Testis (tissue), 3 donors: Measurements from ENCODE around the gene SCNN1A. TPM values are rescaled to one million over a fixed set of nuclear protein-coding genes. Genes with fewer than 3 reads are reported as not detected.

Experiments
- DNase-seq: peaks from one replicate; pipeline ENCODE4 v3.0.0-alpha.2; 2019
- H3K27ac ChIP-seq, 2 donors: fragments of 200-600 bp; sonication (generic); one replicate each; pipeline ENCODE4 v1.5.1; 2019
- H3K27me3 ChIP-seq: fragments of 200-600 bp; sonication (generic); one replicate; pipeline ENCODE4 v1.5.1; 2019
- H3K36me3 ChIP-seq: fragments of 200-600 bp; sonication (generic); one replicate; pipeline ENCODE4 v1.5.1; 2017; ENCODE audit warnings: low read depth; ENCODE audit errors: missing control alignments
- H3K4me1 ChIP-seq: fragments of 200-600 bp; sonication (generic); one replicate; pipeline ENCODE4 v1.5.1; 2019
- H3K4me3 ChIP-seq, 2 donors: fragments of 200-600 bp; sonication (generic); one replicate each; pipeline ENCODE4 v1.5.1; 2017 to 2019
- H3K9me3 ChIP-seq: fragments of 200-600 bp; sonication (generic); one replicate; pipeline ENCODE4 v1.5.1; 2017
- CTCF ChIP-seq, 3 experiments: fragments of 450-650 bp in 2 of 3; fragments of 200-600 bp in 1 of 3; sonication (generic) in 1 of 3; IDR thresholded peaks; one replicate each; pipeline ENCODE4 v1.5.1; 2016 to 2019; ENCODE audit warnings: antibody characterized with exemption in 3 of 3, mild to moderate bottlenecking in 2 of 3, moderate library complexity in 1 of 3
- POLR2A ChIP-seq: fragments of 450-650 bp; IDR thresholded peaks from one replicate; pipeline ENCODE4 v1.6.1; 2017; ENCODE audit warnings: antibody characterized with exemption, mild to moderate bottlenecking, moderate library complexity
- WGBS, 2 donors: methylation state at CpG; one replicate each; pipeline ENCODE4 v1.1.5; 2018; 5-methylcytosine and 5-hydroxymethylcytosine counted together
- intact Hi-C: fragments of 100-400 bp; cut with DNase I; formaldehyde crosslinking; loops from one replicate; pipeline ENCODE4 v1.15.1; 2023; ENCODE audit warnings: low total_unique reads
- polyA plus RNA-seq: library from polyadenylated mRNA; stranded (reverse); fragments of 350-450 nt; fragmentation: Illumina TruSeq; extraction: RNeasy Lipid Tissue Mini Kit (QIAGEN cat#74804); gene quantifications from one replicate; pipeline ENCODE4 v1.2.3, GENCODE V29; 2014; ENCODE audit warnings: low read depth, low replicate concordance; ENCODE audit not compliant: insufficient read depth
- total RNA-seq, 2 donors: library from RNA; depleted of rRNA; stranded (reverse); fragments of >200 nt; gene quantifications; one replicate each; pipeline ENCODE4 v1.2.3, GENCODE V29; 2016

SCNN1A gene
- total and polyA plus RNA-seq, 3 donors from 2014 or later, result 14.6 to 43.1 (median 22.7) TPM

- intact Hi-C loops, result loop anchor here (10.0 kb wide), 1 partner anchor 48 kb away; no protein-coding TSS in a partner anchor
- H3K4me3 ChIP-seq, result no peak overlapping the region
- no peaks in the 10 kb centered on the region for H3K27me3 ChIP-seq
- TF ChIP-seq CTCF (IDR thresholded peaks at IDR 0.05), result no peak
- no peak for TF ChIP-seq POLR2A
- peaks cover 24% of the 10 kb centered on the region for H3K4me1 ChIP-seq
- H3K27ac ChIP-seq, result no peak overlapping the region
- no peaks in the 10 kb centered on the region for H3K9me3 ChIP-seq
- H3K36me3 ChIP-seq, result no peaks in the 10 kb centered on the region
- no peak for DNase-seq
- 82 to 84% methylated on average over 6 to 7 of the region's 7 CpGs for WGBS, 2 donors
These were observed 7.0 kb upstream of the SCNN1A start for GRCh38 chr12:6382371-6382770.

GRCh38 chr12:6380141-6381121 lies 5.1 kb upstream of the SCNN1A start:
- H3K27me3 ChIP-seq, result no peaks in the 10 kb centered on the region
- no peaks in the 10 kb centered on the region for H3K36me3 ChIP-seq
- intact Hi-C loops, result loop anchor here (10.0 kb wide), 1 partner anchor 46 kb away; no protein-coding TSS in a partner anchor
- H3K4me1 ChIP-seq, result peaks cover 43% of the 10 kb centered on the region
- no peak for TF ChIP-seq CTCF (IDR thresholded peaks at IDR 0.05)
- no peak overlapping the region for H3K4me3 ChIP-seq
- no peaks in the 10 kb centered on the region for H3K9me3 ChIP-seq
- no peak for DNase-seq
- 90 to 91% methylated on average over 14 of the region's 14 CpGs for WGBS, 2 donors
- no peak overlapping the region for H3K27ac ChIP-seq

- Histone ChIP-seq H3K36me3 (no peaks in the 10 kb centered on the region), H3K9me3 (no peaks in the 10 kb centered on the region), H3K27ac (no peak overlapping the region), H3K4me3 (no peak overlapping the region), H3K4me1 (peaks cover 48% of the 10 kb centered on the region), H3K27me3 (no peaks in the 10 kb centered on the region)
- WGBS, 2 donors, result 83 to 86% methylated on average over 13 of the region's 13 CpGs
- TF ChIP-seq CTCF (IDR thresholded peaks at IDR 0.05) (no peak), POLR2A (no peak)
- intact Hi-C loops, result no loop called here
- no peak for DNase-seq
These were observed 3.5 kb upstream of the SCNN1A start for GRCh38 chr12:6378709-6379472.

- peak overlapping the region; percentile 68 to 77 for H3K27ac ChIP-seq
- 67 to 79% methylated on average over 4 of the region's 4 CpGs for WGBS, 2 donors
- H3K4me3 ChIP-seq, result no peak overlapping the region
These were observed 2.3 kb upstream of the SCNN1A start for GRCh38 chr12:6377667-6377994.

More at GRCh38 chr12:6377667-6377994, 2.3 kb upstream of the SCNN1A start:
- H3K27me3 ChIP-seq, result no peaks in the 10 kb centered on the region
- H3K9me3 ChIP-seq, result no peaks in the 10 kb centered on the region
- no peaks in the 10 kb centered on the region for H3K36me3 ChIP-seq
- TF ChIP-seq CTCF (IDR thresholded peaks at IDR 0.05) (no peak), POLR2A (no peak)
- intact Hi-C loops, result no loop called here
- peaks cover 38% of the 10 kb centered on the region for H3K4me1 ChIP-seq
- DNase-seq, result peak; percentile 71
